NOMO-1 (cell line): ENCODE results near the gene ADAD2.
"Not testable (repeated sequence)": the region's sequence is repeated elsewhere in the genome, so short reads cannot be mapped to it uniquely, and the experiment has no call there.

Experiments
- DNase-seq, 2 experiments: peaks; one replicate each; lab custom pipeline; 2025; ENCODE audit not compliant: unreplicated experiment in 2 of 2; lab: John Stamatoyannopoulos, UW

ADAD2 gene

DNA sequence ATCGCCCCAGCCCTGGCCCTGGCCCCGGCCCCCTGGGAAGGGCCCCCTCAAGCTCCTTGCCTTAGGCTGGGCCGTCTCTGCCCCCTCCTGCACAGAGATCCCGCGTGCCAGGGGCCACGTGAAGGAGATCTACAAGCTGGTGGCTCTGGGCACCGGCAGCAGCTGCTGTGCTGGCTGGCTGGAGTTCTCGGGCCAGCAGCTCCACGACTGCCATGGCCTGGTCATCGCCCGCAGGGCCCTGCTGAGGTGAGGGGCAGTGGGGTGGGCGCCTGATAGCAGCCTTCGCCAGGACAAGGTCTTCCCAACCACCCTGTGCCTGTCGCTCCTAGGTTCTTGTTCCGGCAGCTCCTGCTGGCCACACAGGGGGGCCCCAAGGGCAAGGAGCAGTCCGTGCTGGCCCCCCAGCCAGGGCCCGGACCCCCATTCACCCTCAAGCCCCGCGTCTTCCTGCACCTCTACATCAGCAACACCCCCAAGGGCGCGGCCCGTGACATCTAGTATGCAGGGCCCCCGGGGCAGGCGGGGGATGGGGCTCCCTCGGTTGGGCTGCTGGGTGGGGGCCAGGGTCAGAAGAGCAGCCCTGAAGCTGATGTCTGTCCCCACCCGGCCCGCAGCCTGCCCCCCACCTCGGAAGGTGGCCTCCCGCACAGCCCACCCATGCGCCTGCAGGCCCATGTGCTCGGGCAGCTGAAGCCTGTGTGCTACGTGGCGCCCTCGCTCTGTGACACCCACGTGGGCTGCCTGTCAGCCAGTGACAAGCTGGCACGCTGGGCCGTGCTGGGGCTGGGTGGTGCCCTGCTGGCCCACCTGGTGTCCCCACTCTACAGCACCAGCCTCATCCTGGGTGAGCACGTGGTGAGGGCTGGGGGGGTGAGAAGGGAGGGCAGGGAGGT lies 4.5 kb downstream of the ADAD2 start:
- DNase-seq = no peak

DNA sequence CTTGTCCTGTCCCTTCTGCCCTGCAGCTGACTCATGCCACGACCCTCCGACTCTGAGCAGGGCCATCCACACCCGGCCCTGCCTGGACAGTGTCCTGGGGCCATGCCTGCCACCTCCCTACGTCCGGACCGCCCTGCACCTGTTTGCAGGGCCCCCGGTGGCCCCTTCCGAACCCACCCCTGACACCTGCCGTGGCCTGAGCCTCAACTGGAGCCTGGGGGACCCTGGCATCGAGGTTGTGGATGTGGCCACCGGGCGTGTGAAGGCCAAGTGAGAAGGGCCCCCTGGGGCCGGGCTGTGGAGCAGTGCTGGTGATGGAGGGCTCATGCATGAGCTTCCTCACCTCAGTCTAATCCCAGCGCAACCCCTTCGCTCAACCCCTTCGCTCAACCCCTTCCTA lies 5.1 kb downstream of the ADAD2 start:
- no peak for DNase-seq

DNA sequence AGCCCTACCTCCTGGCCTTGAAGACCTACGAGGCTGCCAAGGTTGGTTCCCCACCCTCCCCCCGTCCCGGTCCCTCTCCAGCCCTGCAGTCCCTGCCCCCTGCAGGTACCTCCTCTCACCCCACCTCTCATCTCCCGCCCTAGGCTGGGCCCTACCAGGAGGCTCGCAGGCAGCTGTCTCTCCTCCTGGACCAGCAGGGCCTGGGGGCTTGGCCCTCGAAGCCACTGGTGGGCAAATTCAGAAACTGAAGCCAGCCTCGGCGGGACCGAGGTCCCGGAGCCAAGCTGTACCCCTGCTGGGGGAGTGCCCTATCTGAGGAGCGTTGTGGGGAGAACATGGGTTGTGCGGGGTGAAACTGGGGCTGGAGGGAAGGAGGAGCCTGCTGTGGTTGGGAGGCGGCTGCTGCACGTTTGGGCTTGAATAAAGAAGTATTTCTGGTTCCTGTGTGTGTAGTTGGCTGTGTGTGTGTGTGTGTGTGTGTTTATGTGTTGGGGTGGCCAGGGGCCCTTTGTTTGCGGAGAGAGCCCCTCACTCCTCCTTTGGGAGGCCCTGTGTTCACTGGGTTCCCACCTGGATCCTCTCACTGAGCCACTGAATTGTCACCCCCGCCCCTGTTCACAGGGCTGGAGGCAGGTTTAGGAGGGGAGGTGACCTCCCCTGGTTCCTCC lies 5.9 kb downstream of the ADAD2 start:
- DNase-seq = peak in 1 of 2 experiments; percentile 2

DNA sequence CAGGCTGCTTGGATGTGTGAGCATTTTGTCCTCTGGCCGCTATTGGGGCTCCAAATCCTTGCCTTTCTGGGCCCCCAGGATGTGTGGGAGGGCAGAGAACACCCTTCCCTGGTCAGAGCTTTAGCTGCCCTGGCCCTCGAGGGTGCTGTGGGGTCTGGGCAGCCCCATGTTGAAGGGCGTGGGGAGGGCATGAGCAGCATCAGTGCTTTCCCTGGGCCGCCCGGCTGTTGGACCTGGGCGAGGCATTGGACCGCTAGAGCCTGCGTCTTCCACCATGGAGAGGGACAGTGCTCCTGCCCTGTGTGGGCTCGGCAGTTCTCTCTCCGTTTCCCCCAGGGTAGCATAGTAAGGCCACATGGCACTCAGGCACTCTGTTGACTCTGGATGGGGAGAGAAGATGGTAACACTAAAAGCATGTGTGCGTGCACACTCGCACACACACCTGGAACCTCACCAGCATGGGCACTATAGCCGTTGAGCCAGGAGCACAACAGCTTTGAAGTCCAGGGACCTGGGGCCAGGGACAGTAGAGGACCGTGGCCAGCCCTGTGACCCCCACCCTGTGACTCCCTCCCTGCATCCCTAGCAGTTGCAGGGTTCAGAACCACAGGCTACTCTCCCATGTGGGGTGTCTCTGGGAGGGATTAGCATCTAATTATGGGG lies 6.6 kb downstream of the ADAD2 start:
- DNase-seq = no peak

DNA sequence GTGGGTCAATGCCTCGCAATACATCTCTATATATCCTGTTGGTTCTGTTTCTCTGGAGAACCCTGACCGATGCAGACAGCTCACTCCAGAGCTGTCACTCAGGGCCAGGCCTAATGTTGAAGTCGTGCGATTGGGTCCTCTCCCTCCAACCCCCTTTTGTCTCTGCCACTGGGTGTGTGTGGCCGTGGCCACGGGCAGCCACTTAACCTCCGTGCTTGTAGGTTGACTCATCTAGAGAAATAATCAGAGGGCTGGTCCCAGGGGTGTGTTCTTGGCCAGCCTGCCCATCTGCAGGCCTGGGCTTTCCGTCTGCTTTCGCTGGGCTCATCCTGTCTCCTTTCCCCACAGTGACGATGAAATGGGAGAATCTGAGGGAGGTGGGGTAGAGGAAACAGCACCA lies 7.4 kb downstream of the ADAD2 start:
- no peak for DNase-seq

DNA sequence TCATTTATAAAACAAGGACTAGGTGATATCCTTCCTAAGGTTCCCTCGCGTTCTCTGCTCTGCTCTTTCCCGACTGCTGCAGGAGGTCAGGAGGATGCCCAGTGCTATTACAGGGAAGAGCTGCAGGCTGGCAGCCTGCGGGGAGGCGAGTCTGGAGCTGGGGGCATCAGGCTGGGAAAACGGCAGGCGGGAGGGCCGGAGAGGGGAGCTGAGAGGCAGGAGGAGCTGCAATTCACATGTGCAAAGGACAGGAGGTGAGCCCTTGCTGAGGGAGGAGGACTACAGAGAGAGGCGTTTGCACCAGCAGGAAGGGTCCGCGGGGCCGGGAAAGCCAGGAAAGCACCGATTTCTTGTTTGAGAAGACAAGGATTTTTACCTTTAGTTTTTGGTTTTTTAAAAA lies 8.1 kb downstream of the ADAD2 start:
- DNase-seq = no peak

DNA sequence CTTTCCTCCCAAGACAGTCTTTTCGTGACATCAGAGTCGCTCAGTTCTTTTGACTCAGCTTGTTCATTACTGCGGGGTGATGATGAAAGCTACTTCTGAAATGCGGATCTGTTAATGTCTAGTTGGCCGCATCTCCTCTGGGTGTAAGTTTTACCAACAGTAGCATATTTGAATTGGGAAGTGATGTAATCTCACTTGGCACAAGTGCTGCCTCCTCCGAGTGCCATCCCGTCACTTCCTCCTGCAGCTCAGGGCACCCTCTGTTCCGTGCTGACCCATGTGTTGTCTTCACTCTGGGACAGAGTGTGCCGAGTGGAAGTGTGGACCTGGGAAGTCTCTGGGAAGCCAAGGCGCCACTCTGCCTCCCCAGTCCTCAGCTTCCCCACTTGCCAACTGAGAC lies 8.9 kb downstream of the ADAD2 start:
- DNase-seq = peak; percentile 57 to 91

DNA sequence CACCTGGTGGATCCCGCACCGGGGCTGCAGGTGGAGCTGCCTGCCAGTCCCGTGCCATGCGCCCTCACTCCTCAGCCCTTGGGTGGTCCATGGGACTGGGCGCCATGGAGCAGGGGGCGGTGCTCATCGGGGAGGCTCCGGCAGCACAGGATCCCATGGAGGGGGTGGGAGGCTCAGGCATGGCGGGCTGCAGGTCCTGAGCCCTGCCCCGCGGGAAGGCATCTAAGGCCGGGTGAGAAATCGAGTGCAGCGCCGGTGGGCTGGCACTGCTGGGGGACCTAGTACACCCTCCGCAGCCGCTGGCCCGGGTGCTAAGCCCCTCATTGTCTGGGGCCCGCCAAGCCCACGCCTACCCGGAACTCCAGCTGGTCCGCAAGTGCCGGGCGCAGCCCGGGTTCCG lies 13.6 kb downstream of the ADAD2 start:
- not testable (repeated sequence) for DNase-seq

DNA sequence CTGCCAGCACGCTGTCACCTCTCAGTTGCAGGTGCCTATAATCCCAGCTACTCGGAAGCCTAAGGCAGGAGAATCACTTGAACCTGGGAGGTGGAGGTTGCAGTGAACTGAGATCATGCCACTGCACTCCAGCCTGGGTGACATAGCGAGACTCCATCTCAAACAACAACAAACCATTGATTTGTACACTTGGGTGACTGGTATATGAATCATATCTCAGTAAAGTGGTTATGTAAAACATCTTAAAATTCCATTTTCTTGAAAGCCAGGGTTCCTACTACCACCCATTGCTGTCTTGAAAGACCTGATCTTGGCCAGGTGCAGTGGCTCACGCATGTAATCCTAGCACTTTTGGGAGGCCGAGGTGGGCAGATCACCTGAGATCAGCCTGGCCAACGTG lies 14.2 kb downstream of the ADAD2 start:
- DNase-seq = not testable (repeated sequence)

DNA sequence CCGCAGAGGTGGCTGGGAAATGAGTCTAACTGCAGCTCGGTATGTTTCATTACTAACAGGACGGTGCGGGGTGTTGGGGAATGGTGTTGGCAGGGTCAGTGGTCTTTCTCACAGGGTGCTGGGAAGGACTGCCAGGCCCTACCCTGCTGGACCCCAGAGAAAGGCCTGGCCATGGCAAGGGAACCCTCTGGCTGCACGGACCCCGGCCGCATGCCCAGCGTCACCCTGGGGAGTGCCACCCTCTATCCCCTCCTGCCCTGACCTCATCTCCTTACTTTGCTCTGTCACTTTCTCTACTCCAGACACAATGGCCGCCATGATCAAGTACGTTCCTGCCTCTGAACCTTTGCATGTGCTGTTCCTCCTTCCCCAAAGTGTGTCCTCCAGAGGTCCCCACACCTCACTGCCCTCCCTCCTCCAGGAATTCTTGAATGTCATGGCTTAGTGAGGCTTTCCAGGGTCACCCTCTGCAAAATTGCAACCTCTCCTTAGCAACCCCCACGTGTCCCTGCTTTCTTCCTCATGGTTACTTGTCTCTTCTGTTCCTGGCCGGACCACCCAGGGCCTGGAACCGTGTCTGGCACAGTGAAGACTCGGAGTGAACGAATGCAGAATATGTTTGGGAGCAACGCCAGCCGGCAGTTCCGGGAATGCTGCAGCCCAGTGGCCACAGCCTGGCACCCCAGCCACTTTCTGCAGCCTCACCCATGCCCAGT lies 15.2 kb downstream of the ADAD2 start:
- DNase-seq = no peak

DNA sequence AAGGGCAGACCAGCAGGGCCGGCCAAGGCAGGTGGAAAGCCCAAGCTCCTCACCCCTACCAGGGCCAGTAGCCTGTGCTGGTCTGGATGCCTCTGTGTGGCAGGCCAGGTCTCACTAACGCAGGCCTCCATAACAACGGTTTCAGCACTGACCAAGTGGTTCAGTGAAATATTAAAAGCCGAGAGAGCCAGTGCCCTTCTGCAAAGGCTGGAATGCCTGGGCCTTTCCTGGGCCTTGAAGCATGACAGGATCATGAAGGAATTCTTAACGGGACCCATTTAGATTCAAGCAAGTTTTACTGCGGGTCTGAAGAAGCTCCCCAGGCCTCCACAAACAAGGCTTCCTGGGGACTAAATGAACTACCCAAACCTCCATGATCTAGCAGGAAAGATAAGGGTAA lies 16.3 kb downstream of the ADAD2 start:
- no peak for DNase-seq

DNA sequence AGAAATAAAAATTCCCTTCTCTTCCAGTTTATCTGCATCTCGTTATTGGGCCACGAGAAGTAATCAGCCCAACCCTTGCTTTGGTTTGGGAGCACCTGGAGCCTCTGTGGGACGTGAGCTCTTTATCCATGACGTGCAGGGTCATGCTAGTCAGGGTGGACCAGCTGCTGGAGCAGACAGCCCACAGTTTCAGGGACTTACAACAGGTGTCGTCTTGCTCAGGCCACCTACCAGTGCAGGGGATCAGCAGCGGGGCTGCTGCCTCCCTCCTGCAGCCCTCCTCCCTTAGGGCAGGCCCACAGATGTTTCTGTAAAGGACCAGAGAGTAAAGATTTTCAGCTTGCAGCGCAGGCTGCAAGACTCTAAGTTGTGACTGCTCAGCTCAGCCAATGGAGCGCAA lies 16.9 kb downstream of the ADAD2 start:
- no peak for DNase-seq

DNA sequence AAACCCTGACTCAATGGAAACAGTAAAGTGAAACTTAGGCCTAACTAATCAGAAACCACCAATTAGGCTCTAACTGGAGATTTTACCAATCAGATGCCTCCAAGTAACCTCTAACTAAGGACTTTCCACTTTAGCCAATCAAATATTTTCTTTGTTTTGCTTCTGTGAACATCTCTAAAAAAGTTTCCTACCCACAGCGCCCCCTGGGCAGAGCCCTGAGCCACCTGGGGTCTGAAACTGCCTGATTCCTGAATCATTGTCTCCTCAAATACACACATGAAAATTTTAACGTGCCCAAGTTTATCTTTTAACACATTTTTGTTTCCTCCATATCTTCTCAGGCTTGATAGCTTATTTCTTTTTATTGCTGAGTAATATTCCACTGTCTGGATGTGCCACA lies 19.0 kb downstream of the ADAD2 start:
- no peak for DNase-seq

DNA sequence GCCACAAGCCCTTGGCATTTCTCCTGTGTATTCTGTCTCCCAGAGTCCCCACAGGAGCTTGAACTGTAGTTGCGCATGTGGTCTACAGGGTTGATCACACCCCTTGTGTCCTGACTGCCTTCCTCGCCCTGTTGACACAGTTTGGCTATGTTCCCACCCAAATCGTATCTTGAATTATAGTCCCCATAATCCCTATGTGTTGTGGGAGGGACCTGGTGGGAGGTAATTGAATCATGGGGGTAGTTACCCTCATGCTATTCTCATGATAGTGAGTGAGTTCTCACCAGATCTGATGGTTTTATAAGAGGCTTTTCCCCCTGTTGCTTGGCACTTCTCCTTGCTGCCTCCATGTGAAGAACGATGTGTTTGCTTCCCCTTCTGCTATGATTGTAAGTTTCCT lies 21.2 kb downstream of the ADAD2 start:
- DNase-seq = no peak

DNA sequence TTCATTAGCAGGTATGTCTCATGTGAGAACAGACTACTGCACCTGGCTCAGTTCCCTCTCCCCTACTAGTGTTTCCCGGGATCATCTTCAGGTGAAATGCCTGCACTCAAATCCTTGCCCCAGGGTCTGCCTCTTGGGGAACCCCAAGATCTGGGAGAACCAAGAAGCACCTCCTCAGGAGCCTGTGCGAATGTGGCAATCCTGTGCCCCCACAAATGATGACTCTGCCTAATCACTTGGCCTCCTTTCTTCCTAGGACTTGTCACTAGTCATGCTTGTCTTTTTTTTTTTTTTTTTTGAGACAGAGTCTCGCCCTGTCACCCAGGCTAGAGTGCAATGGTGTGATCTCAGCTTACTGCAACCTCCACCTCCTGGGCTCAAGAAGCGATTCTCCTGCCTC lies 21.7 kb downstream of the ADAD2 start:
- DNase-seq = no peak

DNA sequence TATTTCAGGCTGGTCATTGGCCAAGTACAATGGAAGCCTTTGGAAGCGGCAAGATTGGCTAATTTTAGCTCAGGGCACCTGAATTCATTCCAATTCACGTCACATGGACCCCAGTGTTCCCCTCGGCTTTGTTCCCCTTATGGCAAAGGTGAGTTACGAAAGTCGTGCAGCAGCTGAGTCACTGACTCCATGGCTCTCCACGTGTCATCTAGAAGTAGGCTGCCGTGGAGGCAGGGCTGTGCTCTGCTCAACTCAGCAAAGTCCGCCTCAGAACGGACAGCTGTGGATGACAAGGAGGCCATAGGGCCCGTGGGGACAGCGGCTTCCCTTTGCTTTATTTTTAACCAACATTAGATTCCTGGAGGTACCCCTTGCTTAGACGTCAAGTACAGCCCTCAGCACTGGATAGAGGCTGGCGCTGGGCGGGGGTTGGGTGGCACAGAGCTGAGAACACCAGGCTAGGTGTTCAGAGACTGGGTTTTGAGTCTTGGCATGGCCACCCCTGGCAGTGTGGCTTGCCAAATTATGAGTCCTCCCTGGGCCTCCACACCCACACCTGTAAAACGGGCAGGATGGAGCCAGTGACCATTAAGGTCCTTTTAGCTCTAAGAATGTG lies 23.6 kb downstream of the ADAD2 start:
- peak in 1 of 2 experiments; percentile 23 for DNase-seq

DNA sequence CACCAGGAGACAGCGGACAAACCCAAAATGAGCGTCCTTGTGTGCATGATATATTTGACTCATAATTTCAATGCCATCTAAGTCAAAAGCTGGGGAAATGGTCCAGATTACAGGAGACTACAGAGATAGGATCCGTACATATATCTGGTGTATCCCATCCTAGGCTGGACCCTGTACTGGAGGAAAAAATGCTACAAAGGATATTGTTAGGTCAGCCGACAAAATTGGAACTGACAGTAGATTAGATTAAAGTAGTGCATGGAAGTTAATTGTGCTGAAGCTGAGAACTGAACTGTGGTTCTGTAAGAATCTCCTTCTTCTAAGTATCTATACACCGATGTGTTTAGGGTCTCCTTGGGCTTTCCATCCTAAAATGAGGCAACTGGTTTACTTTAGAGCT lies 24.6 kb downstream of the ADAD2 start:
- no peak for DNase-seq

DNA sequence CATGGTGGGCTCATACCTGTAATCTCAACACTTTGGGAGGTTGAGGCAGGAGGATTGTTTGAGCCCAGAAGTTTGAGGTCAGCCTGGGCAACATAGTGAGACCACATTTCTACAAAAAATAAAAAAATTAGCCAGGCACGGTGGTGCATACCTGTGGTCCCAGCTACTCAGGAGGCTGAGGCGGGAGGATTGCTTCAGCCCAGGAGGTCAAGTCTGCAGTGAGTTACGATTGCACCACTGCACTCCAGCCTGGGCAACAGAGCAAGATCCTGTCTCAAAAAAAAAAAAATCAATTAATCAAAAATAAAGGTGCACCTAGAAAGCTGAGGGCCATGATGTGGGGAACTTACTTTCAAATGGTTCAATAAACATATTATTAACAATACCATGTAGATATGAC lies 25.2 kb downstream of the ADAD2 start:
- DNase-seq = not testable (repeated sequence)

DNA sequence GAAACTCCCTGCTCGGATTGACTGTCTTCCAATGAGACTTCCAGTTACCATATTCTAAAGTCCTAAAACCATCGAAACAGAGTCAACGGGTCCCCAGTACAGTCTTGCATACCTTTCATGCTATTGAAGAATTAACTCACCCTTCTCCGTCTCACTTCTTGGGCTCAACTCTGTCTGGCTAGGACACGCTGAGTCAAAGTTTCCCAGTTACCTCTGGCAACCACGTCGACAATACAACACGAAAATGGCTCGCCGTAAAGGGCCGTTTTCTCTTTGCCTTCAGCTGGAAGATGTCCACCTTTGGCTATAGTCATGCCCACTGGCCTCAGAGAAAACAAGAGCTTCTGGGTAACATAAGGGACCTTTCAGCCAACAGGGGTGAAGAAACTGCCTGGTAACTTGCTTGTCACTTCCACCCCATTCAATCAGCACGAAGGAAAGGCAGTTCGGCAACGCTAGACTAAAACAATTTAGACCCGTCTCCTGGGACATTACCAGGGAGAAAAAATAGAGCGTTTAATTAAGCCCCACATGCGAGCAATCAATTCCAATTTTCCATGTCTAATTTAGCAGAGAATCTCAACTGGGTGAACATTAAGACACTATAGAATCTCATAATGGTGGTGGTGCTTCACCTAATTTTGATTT lies 27.3 kb downstream of the ADAD2 start:
- DNase-seq = no peak

DNA sequence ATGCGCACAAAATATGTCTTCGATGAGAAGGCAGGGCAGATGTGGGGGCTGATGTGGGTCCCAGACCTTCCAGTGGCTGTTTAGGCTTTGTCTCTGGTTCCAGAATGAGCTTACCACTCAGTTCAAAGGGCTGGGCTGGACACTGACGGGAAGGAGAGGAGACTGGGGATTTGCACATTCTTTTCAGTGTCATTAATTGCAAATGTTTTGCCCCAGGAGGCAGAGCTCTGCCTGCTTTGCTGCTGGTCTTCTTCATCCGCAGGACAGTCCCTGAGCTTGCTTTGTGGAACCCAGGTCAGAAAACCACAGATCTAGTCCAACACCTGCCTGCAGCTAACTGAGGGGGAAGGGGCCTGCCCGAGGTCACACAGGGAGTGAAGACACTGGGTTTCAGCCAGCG lies 28.0 kb downstream of the ADAD2 start:
- no peak for DNase-seq
